HG03439 (cell line): ENCODE data around the gene CCT5.
"Not testable (repeated sequence)": the region's sequence is repeated elsewhere in the genome, so short reads cannot be mapped to it uniquely, and the experiment has no call there.

ENCODE experiments used
- ATAC-seq: cut with Tn5 transposase; IDR thresholded peaks from one replicate; pipeline ENCODE4 v1.9.1; 2021; ENCODE audit warnings: mild to moderate bottlenecking, moderate library complexity; ENCODE audit not compliant: unreplicated experiment

The CCT5 gene

GRCh38 chr5:10275460-10275859 lies 25.4 kb downstream of the CCT5 start:
- no peak for ATAC-seq

GRCh38 chr5:10275991-10276390 lies 25.9 kb downstream of the CCT5 start:
- ATAC-seq, result no peak

- no peak for ATAC-seq
Observed at GRCh38 chr5:10276691-10277090, 26.6 kb downstream of the CCT5 start.

- ATAC-seq, result no peak
Observed at GRCh38 chr5:10277773-10278630, 27.9 kb downstream of the CCT5 start.

- ATAC-seq, result no peak
Observed at GRCh38 chr5:10278658-10279279, 28.7 kb downstream of the CCT5 start.

- no peak for ATAC-seq
Observed at GRCh38 chr5:10279328-10279727, 29.2 kb downstream of the CCT5 start.

- ATAC-seq, result no peak
Observed at GRCh38 chr5:10279925-10280720, 30.0 kb downstream of the CCT5 start.

- peak; percentile 96 for ATAC-seq
Observed at GRCh38 chr5:10283927-10284635, 34.0 kb downstream of the CCT5 start.

- not testable (repeated sequence) for ATAC-seq
Observed at GRCh38 chr5:10285362-10285761, 35.3 kb downstream of the CCT5 start.

GRCh38 chr5:10286162-10286861 lies 36.2 kb downstream of the CCT5 start:
- no peak for ATAC-seq

GRCh38 chr5:10286862-10287227 lies 36.8 kb downstream of the CCT5 start:
- no peak for ATAC-seq

GRCh38 chr5:10288592-10289219 lies 38.6 kb downstream of the CCT5 start:
- ATAC-seq, result peak; percentile 54

GRCh38 chr5:10289353-10289752 lies 39.3 kb downstream of the CCT5 start:
- ATAC-seq, result no peak

- ATAC-seq, result no peak
Observed at GRCh38 chr5:10289991-10290390, 39.9 kb downstream of the CCT5 start.

GRCh38 chr5:10290438-10290837 lies 40.4 kb downstream of the CCT5 start:
- ATAC-seq, result no peak

- no peak for ATAC-seq
Observed at GRCh38 chr5:10291692-10292339, 41.7 kb downstream of the CCT5 start.

GRCh38 chr5:10293907-10294662 lies 44.0 kb downstream of the CCT5 start:
- no peak for ATAC-seq

GRCh38 chr5:10295619-10296326 lies 45.7 kb downstream of the CCT5 start:
- ATAC-seq, result no peak
